Lung (tissue), 12 donors: ENCODE results near the gene ATF6. TPM values are rescaled to one million over a fixed set of nuclear protein-coding genes. Genes with fewer than 3 reads are reported as not detected.

Experiments
- ATAC-seq: fragments of 200-7000 bp; cut with Tn5 transposase; one replicate; pipeline ENCODE4 v1.9.1; 2020; ENCODE audit warnings: moderate number of reproducible peaks; ENCODE audit not compliant: insufficient read depth, low FRiP score
- DNase-seq, 3 donors: peaks; one replicate each; pipeline ENCODE4 v3.0.0-alpha.2; 2013 to 2017
- H3K27ac ChIP-seq, 2 donors: one replicate each; pipeline ENCODE4 v1.5.1; 2013; ENCODE audit warnings: mild to moderate bottlenecking in 2 of 2, moderate library complexity in 2 of 2, control low read depth in 1 of 2, inconsistent platforms in 1 of 2, low read depth in 1 of 2, low read length in 1 of 2
- H3K27me3 ChIP-seq, 3 donors: one replicate each; pipeline ENCODE4 v1.5.1; 2013; ENCODE audit warnings: low read length in 2 of 3; ENCODE audit not compliant: control insufficient read depth in 3 of 3, insufficient read depth in 3 of 3
- H3K36me3 ChIP-seq, 4 donors: one replicate each; pipeline ENCODE4 v1.5.1; 2013; ENCODE audit warnings: low read length in 4 of 4, mild to moderate bottlenecking in 1 of 4, moderate library complexity in 1 of 4; ENCODE audit not compliant: control insufficient read depth in 4 of 4, insufficient read depth in 4 of 4
- H3K4me1 ChIP-seq, 5 donors: one replicate each; pipeline ENCODE4 v1.5.1; 2013; ENCODE audit warnings: low read length in 5 of 5, mild to moderate bottlenecking in 2 of 5, moderate library complexity in 1 of 5; ENCODE audit not compliant: control insufficient read depth in 5 of 5, insufficient read depth in 5 of 5
- H3K4me3 ChIP-seq: one replicate; pipeline ENCODE4 v1.5.1; 2013; ENCODE audit warnings: mild to moderate bottlenecking, control low read depth, moderate library complexity
- H3K9ac ChIP-seq, 2 donors: one replicate each; pipeline ENCODE4 v1.5.1; 2013; ENCODE audit warnings: low read length in 2 of 2, control low read depth in 1 of 2; ENCODE audit not compliant: insufficient read depth in 1 of 2
- H3K9me3 ChIP-seq, 4 donors: one replicate each; pipeline ENCODE4 v1.5.1; 2013; ENCODE audit warnings: low read length in 3 of 4, mild to moderate bottlenecking in 1 of 4, moderate library complexity in 1 of 4; ENCODE audit not compliant: control insufficient read depth in 4 of 4, insufficient read depth in 3 of 4
- WGBS, 2 donors: extraction: QIAGEN DNeasy Blood & Tissue Kit; methylation state at CpG; one replicate each; pipeline ENCODE4 v1.1.7; 2013; 5-methylcytosine and 5-hydroxymethylcytosine counted together
- polyA plus RNA-seq, 2 donors: library from polyadenylated mRNA; stranded (reverse); fragments of 200-250 nt; gene quantifications; one replicate each; pipeline ENCODE4 v1.2.1, GENCODE V29; 2013
- total RNA-seq, 2 donors: library from RNA; depleted of rRNA in 1 of 2; stranded (reverse); fragments of >200 nt in 1 of 2; gene quantifications; one replicate each; pipeline ENCODE4 v1.2.1, GENCODE V29; 2014 to 2021
- TF ChIP-seq, protein P1 (sequence below): IDR thresholded peaks from 2 replicates; pipeline ENCODE4 v1.5.1; 2012; ENCODE audit warnings: mild to moderate bottlenecking; ENCODE audit errors: control extremely low read depth, extremely low read depth
- donor health status: control.
- donor health status: control.
- donor health status: Bipolar disorder and iron deficiency.
- donor health status: healthy.
- donor health status: DM: yes; HTN: yes; CAD: no.

The ATF6 gene
- total and polyA plus RNA-seq, 4 donors: 4.3 to 44.8 (median 22.6) TPM

DNA sequence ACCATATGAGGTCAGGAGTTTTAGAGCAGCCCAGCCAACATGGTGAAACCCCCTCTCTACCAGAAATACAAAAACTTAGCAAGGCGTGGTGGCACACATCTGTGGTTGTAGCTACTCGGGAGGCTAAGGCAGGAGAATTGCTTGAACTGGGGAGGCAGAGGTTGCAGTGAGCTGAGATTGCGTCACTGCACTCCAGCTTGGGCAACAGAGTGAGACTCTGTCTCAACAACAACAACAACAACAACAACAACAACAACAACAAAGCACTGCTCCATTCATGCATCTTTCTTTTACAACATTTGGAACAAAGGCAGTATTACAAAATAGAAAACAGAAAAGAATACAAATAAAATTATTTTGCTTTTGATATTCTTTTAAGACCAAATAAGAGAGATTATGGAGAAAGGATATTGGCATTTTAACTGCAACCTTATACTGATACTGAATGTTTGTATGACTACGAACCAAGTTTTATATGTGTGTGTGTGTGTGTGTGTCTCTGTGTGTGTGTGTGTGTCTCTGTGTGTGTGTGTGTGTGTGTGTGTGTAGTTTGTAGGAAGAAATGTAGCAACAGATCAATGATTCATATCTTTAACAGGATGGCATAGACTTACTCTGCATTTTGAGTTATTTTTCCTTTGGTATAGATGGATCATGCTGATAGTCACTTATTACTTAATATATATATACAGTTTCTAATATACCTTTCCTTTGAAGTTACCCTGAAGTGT lies 24.6 kb downstream of the ATF6 start:
- Histone ChIP-seq H3K27ac (no peak overlapping the region), H3K4me1 (no peaks in the 10 kb centered on the region), H3K36me3 (peaks cover 8 to 24% (median 17%) of the 10 kb centered on the region in 4 donors), H3K9ac (no peak overlapping the region), H3K9me3 (no peaks in the 10 kb centered on the region), H3K27me3 (no peaks in the 10 kb centered on the region), H3K4me3 (no peak overlapping the region)
- DNase-seq (no peak), ATAC-seq (no peak)
- TF ChIP-seq, protein P1, sequence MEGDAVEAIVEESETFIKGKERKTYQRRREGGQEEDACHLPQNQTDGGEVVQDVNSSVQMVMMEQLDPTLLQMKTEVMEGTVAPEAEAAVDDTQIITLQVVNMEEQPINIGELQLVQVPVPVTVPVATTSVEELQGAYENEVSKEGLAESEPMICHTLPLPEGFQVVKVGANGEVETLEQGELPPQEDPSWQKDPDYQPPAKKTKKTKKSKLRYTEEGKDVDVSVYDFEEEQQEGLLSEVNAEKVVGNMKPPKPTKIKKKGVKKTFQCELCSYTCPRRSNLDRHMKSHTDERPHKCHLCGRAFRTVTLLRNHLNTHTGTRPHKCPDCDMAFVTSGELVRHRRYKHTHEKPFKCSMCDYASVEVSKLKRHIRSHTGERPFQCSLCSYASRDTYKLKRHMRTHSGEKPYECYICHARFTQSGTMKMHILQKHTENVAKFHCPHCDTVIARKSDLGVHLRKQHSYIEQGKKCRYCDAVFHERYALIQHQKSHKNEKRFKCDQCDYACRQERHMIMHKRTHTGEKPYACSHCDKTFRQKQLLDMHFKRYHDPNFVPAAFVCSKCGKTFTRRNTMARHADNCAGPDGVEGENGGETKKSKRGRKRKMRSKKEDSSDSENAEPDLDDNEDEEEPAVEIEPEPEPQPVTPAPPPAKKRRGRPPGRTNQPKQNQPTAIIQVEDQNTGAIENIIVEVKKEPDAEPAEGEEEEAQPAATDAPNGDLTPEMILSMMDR: no peak
- 86 to 91% methylated on average over 4 of the region's 4 CpGs for WGBS, 2 donors

DNA sequence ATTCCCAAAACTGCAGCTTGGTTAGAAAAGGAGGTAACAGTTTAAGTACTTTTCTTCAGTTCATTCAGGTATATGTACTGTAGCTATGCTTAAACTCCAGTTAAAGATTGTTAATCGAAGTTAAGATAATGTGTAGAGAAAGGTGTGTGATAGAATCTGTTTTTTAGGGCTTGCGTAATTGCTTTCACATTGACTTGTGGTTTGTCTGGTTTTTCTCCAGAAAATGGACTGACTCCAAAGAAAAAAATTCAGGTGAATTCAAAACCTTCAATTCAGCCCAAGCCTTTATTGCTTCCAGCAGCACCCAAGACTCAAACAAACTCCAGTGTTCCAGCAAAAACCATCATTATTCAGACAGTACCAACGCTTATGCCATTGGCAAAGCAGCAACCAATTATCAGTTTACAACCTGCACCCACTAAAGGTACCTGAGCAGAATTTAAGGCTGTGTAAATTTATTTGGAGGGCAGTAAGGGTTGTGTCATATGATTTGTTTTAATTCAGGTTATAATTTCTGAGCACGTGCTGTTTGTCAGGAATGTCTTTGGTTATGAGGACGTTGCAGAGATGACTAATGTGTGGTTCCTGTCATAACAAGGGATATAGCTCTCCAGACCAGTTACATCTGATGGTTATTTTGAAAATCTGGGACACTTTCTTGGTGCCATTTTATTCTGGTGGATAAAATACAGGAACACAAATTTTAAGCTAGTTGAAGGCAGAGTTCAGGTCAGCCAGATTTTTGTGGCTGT lies 26.0 kb downstream of the ATF6 start:
- 90 to 91% methylated on average over 5 of the region's 5 CpGs for WGBS, 2 donors
- H3K9ac ChIP-seq: no peak overlapping the region
- no peak overlapping the region for H3K27ac ChIP-seq
- H3K4me3 ChIP-seq: no peak overlapping the region
- TF ChIP-seq, protein P1: no peak
- no peaks in the 10 kb centered on the region for H3K9me3 ChIP-seq
- H3K27me3 ChIP-seq: no peaks in the 10 kb centered on the region
- peaks cover 9 to 21% (median 18%) of the 10 kb centered on the region in 4 donors for H3K36me3 ChIP-seq
- no peak for DNase-seq
- no peaks in the 10 kb centered on the region for H3K4me1 ChIP-seq
- ATAC-seq: no peak

DNA sequence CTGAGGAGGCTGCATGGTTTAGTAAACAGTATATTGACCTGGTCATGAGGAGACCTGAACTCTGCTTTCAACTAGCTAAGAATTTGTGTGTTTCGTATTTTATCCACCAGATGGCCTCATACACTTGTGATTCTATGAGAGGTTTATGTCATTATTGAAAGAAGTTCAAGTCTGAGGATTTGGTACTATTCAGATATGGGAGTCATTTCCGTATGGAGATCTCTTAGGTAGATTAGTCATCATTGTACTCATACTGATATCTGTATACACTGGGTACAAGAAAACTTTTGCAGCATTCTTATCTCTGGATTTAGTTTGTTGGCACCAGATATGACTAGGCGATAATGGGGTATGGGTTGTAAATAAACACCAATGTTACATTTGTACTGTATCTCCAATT lies 26.6 kb downstream of the ATF6 start:
- ATAC-seq: peak; percentile 75
- TF ChIP-seq, protein P1: peak; percentile 8
- H3K27ac ChIP-seq: no peak overlapping the region
- H3K4me3 ChIP-seq: no peak overlapping the region
- H3K4me1 ChIP-seq: no peaks in the 10 kb centered on the region
- DNase-seq: peak in 2 of 3 donors; percentile 72 to 77
- no peak overlapping the region for H3K9ac ChIP-seq
- no peaks in the 10 kb centered on the region for H3K9me3 ChIP-seq
- peaks cover 8 to 25% (median 22%) of the 10 kb centered on the region in 4 donors for H3K36me3 ChIP-seq
- no peaks in the 10 kb centered on the region for H3K27me3 ChIP-seq
- 48 to 61% methylated on average over 3 of the region's 3 CpGs for WGBS, 2 donors
